GM23338 (cell line): ENCODE results near the gene RUSC2. TPM values are rescaled to one million over a fixed set of nuclear protein-coding genes. Genes with fewer than 3 reads are reported as not detected.

Experiments
- ATAC-seq: fragments of 200-7000 bp; cut with Tn5 transposase; 3 replicates; pipeline ENCODE4 v1.9.1; 2020
- DNase-seq: peaks from one replicate; pipeline ENCODE4 v3.0.0-alpha.2; 2015; ENCODE audit warnings: low spot score
- H2AFZ ChIP-seq: fragments of 200-600 bp; sonication (generic); 2 replicates; pipeline ENCODE4 v1.8.0; 2016; ENCODE audit warnings: antibody characterized with exemption, mild to moderate bottlenecking, moderate library complexity
- H3F3A ChIP-seq: fragments of 200-600 bp; sonication (generic); replicated peaks from 2 replicates; pipeline ENCODE4 v1.8.0; 2017; ENCODE audit warnings: antibody characterized with exemption, mixed run types, low read depth
- H3K27ac ChIP-seq: fragments of 200-600 bp; sonication (generic); 2 replicates; pipeline ENCODE4 v1.6.1; 2016; ENCODE audit warnings: low read depth
- H3K27me3 ChIP-seq: fragments of 200-600 bp; sonication (generic); 2 replicates; pipeline ENCODE4 v1.8.0; 2016; ENCODE audit warnings: mild to moderate bottlenecking, mixed run types, moderate library complexity; ENCODE audit not compliant: insufficient read depth
- H3K36me3 ChIP-seq: fragments of 200-600 bp; sonication (generic); 2 replicates; pipeline ENCODE4 v1.8.0; 2016; ENCODE audit warnings: mild to moderate bottlenecking; ENCODE audit not compliant: insufficient read depth
- H3K4me1 ChIP-seq: fragments of 200-600 bp; sonication (generic); 2 replicates; pipeline ENCODE4 v1.8.0; 2016; ENCODE audit warnings: mild to moderate bottlenecking, moderate library complexity; ENCODE audit not compliant: insufficient read depth
- H3K4me2 ChIP-seq: fragments of 200-600 bp; sonication (generic); 2 replicates; pipeline ENCODE4 v1.7.1; 2017; ENCODE audit warnings: mixed run types
- H3K4me3 ChIP-seq: fragments of 200-600 bp; sonication (generic); 2 replicates; pipeline ENCODE4 v1.6.1; 2016; ENCODE audit warnings: mixed run types
- H3K79me2 ChIP-seq: fragments of 200-600 bp; sonication (generic); replicated peaks from 2 replicates; pipeline ENCODE4 v1.8.0; 2017; ENCODE audit warnings: mild to moderate bottlenecking; ENCODE audit not compliant: insufficient read depth
- H3K9me2 ChIP-seq: fragments of 200-600 bp; sonication (generic); 2 replicates; pipeline ENCODE4 v1.8.0; 2017; ENCODE audit not compliant: insufficient read depth
- H4K20me1 ChIP-seq: fragments of 200-600 bp; sonication (generic); replicated peaks from 2 replicates; pipeline ENCODE4 v1.8.0; 2017; ENCODE audit warnings: mild to moderate bottlenecking; ENCODE audit not compliant: insufficient read depth
- H3K27ac Mint-ChIP-seq: 2 replicates; pipeline ENCODE4 v1.8.0; 2020; ENCODE audit warnings: inconsistent platforms, mild to moderate bottlenecking, moderate library complexity, mixed read lengths
- H3K27me3 Mint-ChIP-seq: 3 replicates; pipeline ENCODE4 v1.8.0; 2022; ENCODE audit warnings: low read depth, mild to moderate bottlenecking, moderate library complexity, mixed read lengths, inconsistent platforms; ENCODE audit not compliant: insufficient read depth, poor library complexity
- H3K36me3 Mint-ChIP-seq: 3 replicates; pipeline ENCODE4 v1.8.0; 2021; ENCODE audit warnings: low read depth, mild to moderate bottlenecking, inconsistent platforms, moderate library complexity, mixed read lengths
- H3K4me1 Mint-ChIP-seq: 3 replicates; pipeline ENCODE4 v1.8.0; 2020; ENCODE audit warnings: mild to moderate bottlenecking, inconsistent platforms, mixed read lengths
- H3K4me3 Mint-ChIP-seq: 3 replicates; pipeline ENCODE4 v1.8.0; 2021; ENCODE audit warnings: moderate library complexity, mild to moderate bottlenecking, inconsistent platforms, mixed read lengths
- H3K9me3 Mint-ChIP-seq: 3 replicates; pipeline ENCODE4 v1.8.0; 2020; ENCODE audit warnings: moderate library complexity, mild to moderate bottlenecking, inconsistent platforms, mixed read lengths
- CREB1 ChIP-seq: fragments of 250-450 bp; sonication (Bioruptor Pico); IDR thresholded peaks from 2 replicates; pipeline ENCODE4 v1.5.0; 2020; ENCODE audit warnings: low read depth, mild to moderate bottlenecking, moderate library complexity
- CTCF ChIP-seq, 2 experiments: fragments of 200-600 bp in 1 of 2; sonication (generic) in 1 of 2; conservative IDR thresholded peaks; 2 replicates each; pipeline versions ENCODE4 v1.5.1 to v1.6.1; 2016 to 2017; ENCODE audit warnings: antibody characterized with exemption in 2 of 2, low read depth in 2 of 2, mild to moderate bottlenecking in 2 of 2, moderate library complexity in 1 of 2
- ETS1 ChIP-seq: IDR thresholded peaks from 2 replicates; pipeline ENCODE4 v1.6.1; 2016; ENCODE audit warnings: antibody characterized with exemption
- EZH2 ChIP-seq: fragments of 200-600 bp; sonication (generic); IDR thresholded peaks from one replicate; pipeline ENCODE4 v1.8.0; 2017; ENCODE audit warnings: antibody characterized with exemption, mild to moderate bottlenecking, low read depth; ENCODE audit not compliant: unreplicated experiment
- EZH2phosphoT487 ChIP-seq: fragments of 200-600 bp; sonication (generic); IDR thresholded peaks from one replicate; pipeline ENCODE4 v1.8.1; 2018; ENCODE audit warnings: antibody characterized with exemption; ENCODE audit not compliant: unreplicated experiment
- JUNB ChIP-seq: IDR thresholded peaks from one replicate; pipeline ENCODE4 v1.6.1; 2016; ENCODE audit warnings: antibody characterized with exemption; ENCODE audit not compliant: unreplicated experiment
- NANOG ChIP-seq: IDR thresholded peaks from 2 replicates; pipeline ENCODE4 v1.6.1; 2016; ENCODE audit warnings: antibody characterized with exemption, borderline replicate concordance
- POLR2AphosphoS5 ChIP-seq: IDR thresholded peaks from 2 replicates; pipeline ENCODE4 v1.6.1; 2016; ENCODE audit warnings: antibody characterized with exemption, low read depth
- REST ChIP-seq: IDR thresholded peaks from one replicate; pipeline ENCODE4 v1.6.1; 2018; ENCODE audit warnings: antibody characterized with exemption; ENCODE audit not compliant: unreplicated experiment
- STAT1 ChIP-seq: IDR thresholded peaks from one replicate; pipeline ENCODE4 v1.6.1; 2016; ENCODE audit warnings: antibody characterized with exemption; ENCODE audit not compliant: unreplicated experiment
- ZNF114 ChIP-seq: fragments of 250-450 bp; sonication (Bioruptor Pico); IDR thresholded peaks from 2 replicates; pipeline ENCODE4 v1.5.0; 2020; ENCODE audit warnings: mild to moderate bottlenecking, moderate library complexity
- ZNF331 ChIP-seq: fragments of 250-450 bp; sonication (Bioruptor Pico); IDR thresholded peaks from 2 replicates; pipeline ENCODE4 v1.5.0; 2020; ENCODE audit warnings: low read depth, mild to moderate bottlenecking, moderate library complexity
- ZNF462 ChIP-seq: fragments of 250-450 bp; sonication (Bioruptor Pico); IDR thresholded peaks from 2 replicates; pipeline ENCODE4 v1.5.0; 2020; ENCODE audit warnings: mild to moderate bottlenecking, moderate library complexity
- polyA plus RNA-seq: library from polyadenylated mRNA; unstranded; fragments of >200 nt; fragmentation: Nextera tagmentation; extraction: Ambion mirVana; gene quantifications from 2 replicates; pipeline ENCODE4 v1.2.1, GENCODE V29; 2016
- total RNA-seq: library from RNA; depleted of rRNA; stranded (reverse); fragments of >200 nt; shearing (Covaris generic); gene quantifications from 2 replicates; pipeline ENCODE4 v1.2.3, GENCODE V29; 2014

Gene RUSC2
- total and polyA plus RNA-seq, 2 experiments from 2014 or later, result 3.0 to 8.2 TPM

GRCh38 chr9:35448496-35448895 is 41.4 kb upstream of the RUSC2 start:
- no peaks in the 10 kb centered on the region for H3K27me3 Mint-ChIP-seq
- H3K27me3 ChIP-seq, result no peaks in the 10 kb centered on the region

More at GRCh38 chr9:35448496-35448895, 41.4 kb upstream of the RUSC2 start:
- TF ChIP-seq EZH2phosphoT487, result no peak
- TF ChIP-seq CREB1 (CRISPR knock-in tag), result no peak
- TF ChIP-seq POLR2AphosphoS5, result no peak
- no peak for TF ChIP-seq EZH2
- TF ChIP-seq ETS1, result no peak
- TF ChIP-seq REST, result no peak
- no peak for TF ChIP-seq JUNB
- TF ChIP-seq ZNF114 (CRISPR knock-in tag), result no peak
- no peak for TF ChIP-seq ZNF462
- no peak for TF ChIP-seq STAT1
- no peak for TF ChIP-seq ZNF331 (CRISPR knock-in tag)
- TF ChIP-seq NANOG, result no peak
- TF ChIP-seq CTCF (conservative IDR thresholded peaks at IDR 0.05; ENCODE audit: low read depth in 2 of 2), result no peak
- Histone ChIP-seq H3K36me3 (no peaks in the 10 kb centered on the region), H3F3A (no peaks in the 10 kb centered on the region), H3K79me2 (no peaks in the 10 kb centered on the region), H3K4me2 (no peak overlapping the region), H3K27ac (no peak overlapping the region), H4K20me1 (peaks cover 6% of the 10 kb centered on the region; the same call in 1 of the 2 replicates), H3K4me3 (no peak overlapping the region), H2AFZ (no peak overlapping the region), H3K4me1 (no peaks in the 10 kb centered on the region), H3K9me2 (peaks cover 3% of the 10 kb centered on the region; the same call in 1 of the 2 replicates)
- Mint-ChIP-seq H3K4me1 (peaks cover 3% of the 10 kb centered on the region), H3K27ac (no peak overlapping the region), H3K36me3 (no peaks in the 10 kb centered on the region), H3K9me3 (no peaks in the 10 kb centered on the region), H3K4me3 (no peak overlapping the region)
- ATAC-seq (no peak), DNase-seq (no peak)
